COLO668 (cell line): ENCODE data around the gene TAS1R3.
"Not testable (repeated sequence)": the region's sequence is repeated elsewhere in the genome, so short reads cannot be mapped to it uniquely, and the experiment has no call there.

Experiments
- DNase-seq: peaks from one replicate; lab custom pipeline; 2025; ENCODE audit not compliant: unreplicated experiment; lab: John Stamatoyannopoulos, UW

The TAS1R3 gene

GRCh38 chr1:1307923-1308755 lies 22.9 kb upstream of the TAS1R3 start, which contains the start of the genes ACAP3 and PUSL1:
Gene ACAP3, minus strand, starts transcription at chr1:1307930. Its CDS starts 115 bp downstream, at chr1:1307815.
Gene PUSL1, plus strand, starts transcription at chr1:1308597. Its CDS starts 47 bp downstream, at chr1:1308644.
- peak; percentile 100 for DNase-seq

GRCh38 chr1:1308756-1309250 lies 22.3 kb upstream of the TAS1R3 start:
- DNase-seq, result peak; percentile 81

- peak; percentile 82 for DNase-seq
These were observed 21.6 kb upstream of the TAS1R3 start for GRCh38 chr1:1309251-1310108.

- no peak for DNase-seq
These were observed 21.0 kb upstream of the TAS1R3 start for GRCh38 chr1:1310109-1310385.

- DNase-seq, result no peak
These were observed 20.5 kb upstream of the TAS1R3 start for GRCh38 chr1:1310476-1311053.

- DNase-seq, result peak; percentile 37
These were observed 19.7 kb upstream of the TAS1R3 start for GRCh38 chr1:1311107-1312104.

GRCh38 chr1:1312450-1313314 lies 18.4 kb upstream of the TAS1R3 start:
- DNase-seq, result no peak

GRCh38 chr1:1313500-1314236 lies 17.4 kb upstream of the TAS1R3 start:
- no peak for DNase-seq

GRCh38 chr1:1314237-1314586 lies 16.9 kb upstream of the TAS1R3 start:
- no peak for DNase-seq

- no peak for DNase-seq
These were observed 16.3 kb upstream of the TAS1R3 start for GRCh38 chr1:1314678-1315335.

- DNase-seq, result no peak
These were observed 15.6 kb upstream of the TAS1R3 start for GRCh38 chr1:1315435-1315954.

GRCh38 chr1:1316199-1316598 lies 14.9 kb upstream of the TAS1R3 start:
- DNase-seq, result not testable (repeated sequence)

GRCh38 chr1:1317420-1317819 lies 13.7 kb upstream of the TAS1R3 start:
- no peak for DNase-seq

GRCh38 chr1:1318131-1318652 lies 12.9 kb upstream of the TAS1R3 start:
- peak; percentile 90 for DNase-seq

GRCh38 chr1:1318777-1319645 lies 12.1 kb upstream of the TAS1R3 start:
- DNase-seq, result no peak

GRCh38 chr1:1319646-1319941 lies 11.5 kb upstream of the TAS1R3 start:
- no peak for DNase-seq
